ENCODE results near the gene SYF2.
"Not testable (repeated sequence)": the region's sequence is repeated elsewhere in the genome, so short reads cannot be mapped to it uniquely, and the experiment has no call there.

SYF2 gene

DNA sequence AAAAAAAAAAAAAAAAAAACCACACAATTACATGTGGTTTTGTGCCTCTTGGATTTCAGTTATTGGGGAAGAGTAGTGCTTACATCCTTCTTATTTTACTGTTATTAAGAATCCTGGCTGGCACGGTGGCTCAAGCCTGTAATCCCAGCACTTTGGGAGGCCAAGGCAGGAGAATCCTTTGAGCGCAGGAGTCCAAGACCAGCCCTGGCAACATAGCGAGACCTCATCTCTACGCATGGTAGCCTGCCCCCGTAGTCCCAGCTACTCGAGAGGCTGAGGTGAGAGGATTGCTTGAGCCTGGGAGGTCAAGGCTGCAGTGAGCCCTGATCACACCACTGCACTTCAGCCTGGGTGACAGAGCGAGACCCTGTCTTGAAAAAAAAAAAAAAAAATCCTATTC is 4.0 kb upstream of the SYF2 start:
- H3K27me3 ChIP-seq (ENCODE audit: low read depth); H3K9me3 ChIP-seq; in situ Hi-C loops (cut with MboI; ENCODE audit: low sequenced_read_pairs); H3K4me3 ChIP-seq; DNase-seq (ENCODE audit: low spot score in 2 of 2): not testable (repeated sequence)
- Histone ChIP-seq H3K36me3 (replicated peaks) (peaks cover 14% of the 10 kb centered on the region), H3K4me1 (peaks cover 10% of the 10 kb centered on the region)

DNA sequence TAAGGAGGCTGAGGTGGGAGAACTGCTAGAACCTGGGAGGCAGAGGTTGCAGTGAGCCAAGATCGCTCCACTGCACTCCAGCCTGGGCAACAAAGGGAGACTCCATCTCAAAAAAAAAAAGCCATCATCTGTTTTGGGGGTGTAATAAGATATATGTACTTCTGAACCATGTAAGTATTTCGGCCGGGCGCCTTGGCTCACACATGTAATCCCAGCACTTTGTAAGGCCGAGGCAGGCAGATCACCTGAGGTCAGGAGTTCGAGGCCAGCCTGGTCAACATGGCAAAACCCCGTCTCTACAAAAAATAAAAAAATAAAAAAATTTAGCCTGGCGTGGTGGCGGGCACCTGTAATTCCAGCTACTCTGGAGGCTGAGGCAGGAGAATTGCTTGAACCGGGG is 3.1 kb upstream of the SYF2 start:
- H3K4me3 ChIP-seq; in situ Hi-C loops (cut with MboI; ENCODE audit: low sequenced_read_pairs); DNase-seq (ENCODE audit: low spot score in 2 of 2): not testable (repeated sequence)

DNA sequence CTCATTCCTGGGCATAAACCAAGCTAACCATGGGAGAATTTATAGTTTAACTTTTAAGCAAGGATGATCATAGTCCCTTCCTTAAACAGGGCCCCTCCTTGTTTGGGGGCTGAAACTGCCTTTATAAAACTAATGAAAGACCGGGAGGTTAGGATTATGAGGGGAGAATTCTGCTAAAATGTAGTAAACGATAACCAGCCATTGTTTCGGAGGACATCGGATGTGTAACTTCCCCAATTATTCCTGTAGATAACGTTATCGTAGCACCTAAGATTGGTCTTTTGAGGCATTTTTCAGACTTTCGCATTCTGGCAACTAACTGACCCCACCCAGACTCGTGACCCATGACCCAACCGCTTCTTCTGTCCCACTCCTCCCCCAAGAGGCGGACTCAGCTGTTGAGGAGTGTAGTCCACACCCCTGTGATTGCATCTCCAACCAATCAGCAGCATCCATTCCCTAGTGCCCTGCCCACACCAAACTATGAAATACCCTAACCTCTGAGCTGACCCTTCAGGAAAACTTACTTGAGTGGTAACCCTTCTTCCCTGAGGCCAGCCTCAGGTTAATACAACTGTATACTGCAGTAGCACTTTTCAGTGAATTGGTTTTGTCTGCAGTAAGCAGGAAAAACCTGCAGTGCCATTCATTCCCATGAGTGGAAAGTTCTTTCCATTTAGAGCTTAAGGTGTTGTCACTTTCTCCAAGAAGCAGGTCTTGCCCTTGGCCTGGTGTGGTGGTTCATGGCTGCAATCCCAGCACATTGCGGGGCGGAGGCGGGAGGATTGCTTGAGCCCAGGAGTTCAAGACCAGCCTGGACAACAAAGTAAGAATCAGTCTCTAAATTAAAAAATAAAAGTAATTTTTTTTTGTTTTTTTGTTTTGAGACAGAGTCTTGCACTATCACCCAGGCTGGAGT is 823 bp upstream of the SYF2 start:
- in situ Hi-C loops (cut with MboI; ENCODE audit: low sequenced_read_pairs) = no loop called here
- peaks cover 6% of the 10 kb centered on the region for H3K4me1 ChIP-seq

More for the DNA sequence above, 3.1 kb upstream of the SYF2 start:
- not testable (repeated sequence) for H3K9me3 ChIP-seq; H3K4me1 ChIP-seq; H3K27me3 ChIP-seq (ENCODE audit: low read depth)
- peaks cover 14% of the 10 kb centered on the region for H3K36me3 ChIP-seq (replicated peaks)

DNA sequence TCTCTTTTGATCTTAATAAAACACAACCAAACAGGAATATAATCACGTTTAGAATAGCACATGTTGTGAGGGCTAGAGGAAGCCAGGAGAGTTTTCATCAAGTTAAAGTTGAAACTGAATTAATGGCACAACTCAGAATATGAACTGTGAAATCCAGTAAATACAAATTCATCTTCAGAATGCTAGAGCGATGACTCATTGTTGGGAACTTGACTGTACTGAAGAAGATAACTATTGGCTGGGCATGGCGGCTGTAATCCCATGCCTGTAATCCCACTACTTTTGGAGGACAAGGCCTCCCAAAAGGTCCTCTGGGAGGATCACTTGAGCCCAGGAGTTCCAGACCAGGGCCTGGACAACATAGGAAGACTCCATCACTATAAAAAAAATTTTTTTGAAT is 8.8 kb downstream of the SYF2 start:
- in situ Hi-C loops (cut with MboI; ENCODE audit: low sequenced_read_pairs) = loop anchor here (25.0 kb wide), 1 partner anchor 536 kb away; no protein-coding TSS in a partner anchor
- DNase-seq (ENCODE audit: low spot score in 2 of 2) = no peak

More for the DNA sequence above, 823 bp upstream of the SYF2 start:
- DNase-seq (ENCODE audit: low spot score in 2 of 2) = peak; percentile 72 to 86
- no peaks in the 10 kb centered on the region for H3K9me3 ChIP-seq
- peaks cover 25% of the 10 kb centered on the region for H3K36me3 ChIP-seq (replicated peaks)
- H3K4me3 ChIP-seq = peak overlapping the region; percentile 77
- no peaks in the 10 kb centered on the region for H3K27me3 ChIP-seq (ENCODE audit: low read depth)

DNA sequence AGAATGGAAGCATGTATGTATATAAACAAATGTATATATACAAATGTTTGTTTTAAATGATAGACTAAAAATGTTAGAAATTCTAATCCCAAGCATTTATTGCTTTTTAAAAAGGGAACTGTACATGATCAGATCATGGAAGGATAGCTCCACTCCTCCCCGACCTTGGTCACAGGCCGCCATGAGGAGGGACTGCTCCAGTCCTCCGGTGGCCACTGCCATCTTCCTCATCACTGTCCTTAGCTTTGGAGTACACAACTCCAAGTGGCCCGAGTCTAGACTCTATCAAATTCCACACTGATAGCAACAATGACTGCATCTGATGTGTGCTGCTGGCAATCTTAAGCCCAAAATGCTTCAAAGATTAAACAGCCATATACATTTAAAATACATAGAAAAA is 9.7 kb downstream of the SYF2 start:
- in situ Hi-C loops (cut with MboI; ENCODE audit: low sequenced_read_pairs) = loop anchor here (25.0 kb wide), 1 partner anchor 535 kb away; no protein-coding TSS in a partner anchor
- H3K9me3 ChIP-seq = no peaks in the 10 kb centered on the region
- peaks cover 39% of the 10 kb centered on the region for H3K36me3 ChIP-seq (replicated peaks)
- no peak overlapping the region for H3K4me3 ChIP-seq
- H3K4me1 ChIP-seq = no peaks in the 10 kb centered on the region
- no peak for DNase-seq (ENCODE audit: low spot score in 2 of 2)
- no peaks in the 10 kb centered on the region for H3K27me3 ChIP-seq (ENCODE audit: low read depth)

More for the DNA sequence above, 8.8 kb downstream of the SYF2 start:
- Histone ChIP-seq H3K4me1 (no peaks in the 10 kb centered on the region), H3K36me3 (replicated peaks) (peaks cover 48% of the 10 kb centered on the region), H3K4me3 (no peak overlapping the region), H3K27me3 (ENCODE audit: low read depth) (no peaks in the 10 kb centered on the region), H3K9me3 (no peaks in the 10 kb centered on the region)

DNA sequence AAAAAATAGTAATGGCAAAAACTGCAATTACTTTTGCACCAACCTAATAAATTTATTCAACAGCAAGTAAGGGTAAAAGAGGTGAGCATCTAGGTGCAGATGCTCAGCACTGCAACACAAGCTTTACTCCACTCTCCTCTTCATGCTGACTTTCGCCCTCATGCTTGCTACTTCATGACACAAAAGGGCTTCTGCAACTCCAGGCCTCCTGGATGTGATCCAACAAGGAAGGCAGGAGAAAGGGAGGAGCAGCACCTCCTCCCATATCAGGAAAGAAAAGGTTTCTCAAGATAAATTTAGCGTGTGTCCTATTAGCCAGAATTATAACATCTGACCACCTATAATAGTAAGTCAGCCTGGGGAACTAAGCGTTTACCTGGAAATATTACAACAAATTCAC is 11.6 kb downstream of the SYF2 start:
- peaks cover 27% of the 10 kb centered on the region for H3K36me3 ChIP-seq (replicated peaks)
- H3K27me3 ChIP-seq (ENCODE audit: low read depth) = no peaks in the 10 kb centered on the region

DNA sequence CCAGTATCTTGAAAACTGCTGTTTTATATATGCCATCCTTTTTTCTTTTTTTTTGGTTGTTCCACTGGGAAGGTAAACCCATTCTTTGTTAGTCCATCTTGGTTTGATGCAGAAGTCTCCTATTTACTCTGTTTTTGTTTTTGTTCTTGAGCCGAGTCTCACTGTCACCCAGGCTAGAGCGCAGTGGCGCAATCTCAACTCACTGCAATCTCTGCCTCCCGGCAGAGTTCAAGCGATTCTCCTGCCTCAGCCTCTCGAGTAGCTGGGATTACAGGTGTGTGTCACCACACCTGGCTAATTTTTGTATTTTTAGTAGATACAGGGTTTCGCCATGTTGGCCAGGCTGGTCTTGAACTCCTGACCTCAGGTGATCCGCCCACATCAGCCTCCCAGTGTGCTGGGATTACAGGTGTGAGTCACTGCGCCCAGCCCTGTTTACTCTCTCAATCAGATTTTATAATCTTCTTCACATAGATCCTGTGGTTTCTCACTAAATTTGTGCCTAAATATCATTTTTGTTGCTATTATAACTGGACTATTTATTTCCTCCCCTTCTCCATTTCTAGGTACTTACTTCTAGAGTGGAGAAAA is 12.5 kb downstream of the SYF2 start:
- H3K36me3 ChIP-seq (replicated peaks) = peaks cover 24% of the 10 kb centered on the region
- H3K27me3 ChIP-seq (ENCODE audit: low read depth) = no peaks in the 10 kb centered on the region
- DNase-seq (ENCODE audit: low spot score in 2 of 2) = no peak
- H3K4me3 ChIP-seq = no peak overlapping the region
- in situ Hi-C loops (cut with MboI; ENCODE audit: low sequenced_read_pairs) = loop anchor here (25.0 kb wide), 1 partner anchor 532 kb away; no protein-coding TSS in a partner anchor
- H3K4me1 ChIP-seq = no peaks in the 10 kb centered on the region
- no peaks in the 10 kb centered on the region for H3K9me3 ChIP-seq

More for the DNA sequence above, 11.6 kb downstream of the SYF2 start:
- no peak for DNase-seq (ENCODE audit: low spot score in 2 of 2)
- no peaks in the 10 kb centered on the region for H3K4me1 ChIP-seq
- H3K4me3 ChIP-seq = no peak overlapping the region
- no peaks in the 10 kb centered on the region for H3K9me3 ChIP-seq
- in situ Hi-C loops (cut with MboI; ENCODE audit: low sequenced_read_pairs) = loop anchor here (25.0 kb wide), 1 partner anchor 533 kb away; no protein-coding TSS in a partner anchor

DNA sequence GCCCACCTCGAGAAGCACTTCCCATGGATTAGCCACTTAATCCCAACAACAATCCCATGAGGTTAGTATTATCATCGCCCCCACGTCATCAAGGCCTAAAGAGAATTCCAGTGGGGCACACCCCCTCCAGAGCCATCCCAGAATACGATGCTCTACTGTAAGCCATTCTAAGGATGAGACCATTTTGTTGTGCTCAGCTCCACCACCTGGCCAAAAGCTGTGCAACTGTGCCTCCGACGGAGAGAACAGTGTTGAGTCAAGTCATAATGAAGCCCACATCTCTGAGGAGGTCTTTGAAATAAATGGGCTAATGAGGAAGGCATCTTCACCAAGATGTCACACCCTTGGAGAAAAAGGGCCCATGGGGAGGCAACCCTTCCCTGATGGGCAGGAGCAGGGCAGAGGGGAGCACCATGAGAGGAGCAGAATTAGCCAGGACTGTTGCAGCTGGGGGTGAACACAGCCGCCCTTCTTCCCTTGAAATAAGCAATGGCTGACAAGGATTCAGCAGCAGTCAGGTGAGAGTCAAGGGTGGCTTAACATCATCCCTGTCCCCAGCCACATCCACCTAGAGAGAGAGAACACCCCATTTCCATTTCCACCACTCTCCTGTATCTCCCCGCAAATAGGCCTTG is 14.6 kb downstream of the SYF2 start:
- peaks cover 6% of the 10 kb centered on the region for H3K36me3 ChIP-seq (replicated peaks)
- H3K4me1 ChIP-seq = no peaks in the 10 kb centered on the region
- H3K27me3 ChIP-seq (ENCODE audit: low read depth) = no peaks in the 10 kb centered on the region
- no peak overlapping the region for H3K4me3 ChIP-seq
- in situ Hi-C loops (cut with MboI; ENCODE audit: low sequenced_read_pairs) = loop anchor here (25.0 kb wide), 1 partner anchor 530 kb away; no protein-coding TSS in a partner anchor
- DNase-seq (ENCODE audit: low spot score in 2 of 2) = no peak
- no peaks in the 10 kb centered on the region for H3K9me3 ChIP-seq

DNA sequence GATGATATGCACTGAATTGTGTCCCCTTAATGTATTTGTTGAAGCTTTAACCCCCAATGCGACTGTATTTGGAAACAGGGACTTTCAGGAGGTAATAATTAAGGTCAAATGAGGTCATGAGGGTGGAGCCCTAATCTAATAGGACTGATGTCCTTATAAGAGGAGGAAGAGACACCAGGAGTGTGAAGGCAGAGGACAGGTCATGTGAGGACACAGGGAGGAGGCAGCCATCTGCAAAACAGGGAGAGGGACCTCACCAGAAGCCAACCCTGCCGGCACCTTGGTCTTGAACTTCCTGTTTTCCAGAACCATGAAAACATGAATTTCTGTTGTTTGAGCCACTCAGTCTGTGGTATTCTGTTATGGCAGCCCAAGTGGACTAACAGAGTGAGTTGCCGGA is 15.3 kb downstream of the SYF2 start:
- no peak for DNase-seq (ENCODE audit: low spot score in 2 of 2)
- Histone ChIP-seq H3K9me3 (no peaks in the 10 kb centered on the region), H3K4me1 (no peaks in the 10 kb centered on the region), H3K36me3 (replicated peaks) (no peaks in the 10 kb centered on the region), H3K27me3 (ENCODE audit: low read depth) (no peaks in the 10 kb centered on the region), H3K4me3 (no peak overlapping the region)
- in situ Hi-C loops (cut with MboI; ENCODE audit: low sequenced_read_pairs) = loop anchor here (25.0 kb wide), 1 partner anchor 530 kb away; no protein-coding TSS in a partner anchor

DNA sequence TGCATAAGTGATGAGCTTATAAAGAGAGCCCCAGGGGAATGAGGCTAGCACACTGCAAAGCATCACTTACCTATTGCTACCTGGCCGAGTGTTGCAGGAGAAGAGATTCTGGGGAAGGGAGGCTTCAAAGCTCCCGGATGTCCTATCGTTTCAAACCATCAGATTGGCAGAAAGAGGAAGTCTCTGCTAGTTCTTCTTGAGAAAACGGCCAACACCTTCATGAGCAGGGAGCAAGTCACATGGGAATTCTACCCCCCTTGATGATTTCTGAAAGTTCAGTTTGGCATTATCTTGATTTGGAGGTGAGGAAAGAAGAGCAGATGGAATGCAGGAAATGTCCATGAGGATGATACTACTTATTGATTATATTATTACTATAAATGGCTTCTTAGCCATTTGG is 16.2 kb downstream of the SYF2 start:
- in situ Hi-C loops (cut with MboI; ENCODE audit: low sequenced_read_pairs) = loop anchor here (25.0 kb wide), 1 partner anchor 529 kb away; no protein-coding TSS in a partner anchor

DNA sequence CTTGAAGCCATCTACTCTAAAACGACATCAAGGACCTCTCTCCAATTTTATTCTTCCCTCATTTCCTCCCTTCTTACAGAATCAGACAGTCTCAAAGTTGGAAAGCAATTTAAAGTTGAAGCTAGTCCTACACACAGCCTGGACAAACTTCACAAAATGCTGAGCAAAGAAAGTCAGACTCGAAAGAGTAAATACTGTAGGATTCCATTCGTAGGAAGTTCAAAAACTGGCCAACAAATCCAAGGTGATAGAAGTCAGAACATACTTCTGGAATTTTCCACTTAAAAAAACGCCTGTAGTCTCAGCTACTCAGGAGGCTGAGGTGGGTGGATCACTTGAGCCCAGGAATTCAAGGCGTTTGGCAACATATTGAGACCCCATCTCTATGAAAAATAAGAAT is 19.6 kb downstream of the SYF2 start:
- H3K4me1 ChIP-seq = no peaks in the 10 kb centered on the region
- H3K27me3 ChIP-seq (ENCODE audit: low read depth) = no peaks in the 10 kb centered on the region
- in situ Hi-C loops (cut with MboI; ENCODE audit: low sequenced_read_pairs) = loop anchor here (25.0 kb wide), 1 partner anchor 525 kb away; no protein-coding TSS in a partner anchor
- H3K9me3 ChIP-seq = no peaks in the 10 kb centered on the region
- H3K4me3 ChIP-seq = no peak overlapping the region
- no peaks in the 10 kb centered on the region for H3K36me3 ChIP-seq (replicated peaks)
- DNase-seq (ENCODE audit: low spot score in 2 of 2) = no peak

More for the DNA sequence above, 16.2 kb downstream of the SYF2 start:
- H3K9me3 ChIP-seq = no peaks in the 10 kb centered on the region
- no peaks in the 10 kb centered on the region for H3K27me3 ChIP-seq (ENCODE audit: low read depth)
- no peaks in the 10 kb centered on the region for H3K4me1 ChIP-seq
- DNase-seq (ENCODE audit: low spot score in 2 of 2) = no peak
- no peak overlapping the region for H3K4me3 ChIP-seq
- H3K36me3 ChIP-seq (replicated peaks) = no peaks in the 10 kb centered on the region

DNA sequence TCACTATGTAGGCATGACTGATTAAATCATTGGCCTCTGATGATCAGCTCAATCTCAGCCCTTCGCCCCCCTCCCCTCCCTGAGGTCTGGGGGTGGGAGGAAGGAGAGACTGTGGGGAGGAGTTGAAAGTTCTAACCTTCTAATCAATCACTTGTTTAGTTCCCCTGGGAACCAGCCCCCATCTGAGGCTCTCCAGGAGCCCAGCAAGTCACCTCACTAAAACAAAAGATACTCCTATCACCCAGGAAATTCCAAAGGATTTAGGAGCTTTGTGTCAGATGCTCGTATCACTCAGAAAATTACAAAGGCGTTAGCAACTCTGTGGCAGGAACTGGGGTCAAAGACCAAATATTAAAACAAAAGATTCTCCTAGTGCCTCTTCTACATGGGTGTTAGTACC is 21.6 kb downstream of the SYF2 start:
- H3K4me1 ChIP-seq = no peaks in the 10 kb centered on the region
- no peak for DNase-seq (ENCODE audit: low spot score in 2 of 2)
- in situ Hi-C loops (cut with MboI; ENCODE audit: low sequenced_read_pairs) = loop anchor here (25.0 kb wide), 1 partner anchor 523 kb away; no protein-coding TSS in a partner anchor
- H3K4me3 ChIP-seq = no peak overlapping the region
- H3K9me3 ChIP-seq = no peaks in the 10 kb centered on the region
- H3K36me3 ChIP-seq (replicated peaks) = no peaks in the 10 kb centered on the region
- H3K27me3 ChIP-seq (ENCODE audit: low read depth) = no peaks in the 10 kb centered on the region

DNA sequence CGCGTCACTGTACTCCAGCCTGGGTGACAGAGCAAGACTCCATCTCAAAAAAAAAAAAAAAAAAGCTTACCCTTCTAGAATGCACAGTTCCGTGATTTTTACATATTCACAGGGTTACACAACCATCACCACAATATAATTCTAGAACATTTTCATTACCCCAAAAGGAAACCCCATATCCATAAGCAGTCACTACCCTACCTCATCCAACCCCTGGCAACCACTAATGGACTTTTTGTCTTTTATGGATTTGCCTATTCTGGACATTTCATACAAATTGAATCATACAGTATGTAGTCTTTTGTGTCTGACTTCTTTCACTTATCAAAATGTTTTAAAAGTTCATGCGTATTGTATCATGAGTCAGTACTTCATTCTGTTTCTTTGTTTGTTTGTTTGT is 22.8 kb downstream of the SYF2 start:
- Histone ChIP-seq H3K9me3 (no peaks in the 10 kb centered on the region), H3K27me3 (ENCODE audit: low read depth) (no peaks in the 10 kb centered on the region), H3K4me3 (no peak overlapping the region), H3K4me1 (no peaks in the 10 kb centered on the region), H3K36me3 (replicated peaks) (no peaks in the 10 kb centered on the region)
- in situ Hi-C loops (cut with MboI; ENCODE audit: low sequenced_read_pairs) = loop anchor here (10.0 to 25.0 kb wide), 3 partner anchors 275 to 522 kb away; partner anchors contain the start of gene RUNX3
- no peak for DNase-seq (ENCODE audit: low spot score in 2 of 2)

All from HAP-1 (cell line).